A549 (cell line): ENCODE measurements around the gene LCN9. TPM values are rescaled to one million over a fixed set of nuclear protein-coding genes. Genes with fewer than 3 reads are reported as not detected.

Experiments used
- ATAC-seq, 2 experiments: fragments of 200-7000 bp in 1 of 2; fragments of >200 bp in 1 of 2; cut with Nextera tagmentation in 1 of 2; cut with Tn5 transposase in 1 of 2; 3 replicates each; pipeline versions ENCODE4 v1.8.0 to v1.9.1; 2018 to 2020; ENCODE audit warnings: mild to moderate bottlenecking in 1 of 2, moderate library complexity in 1 of 2
- CTCF ChIA-PET: fragments of 300-600 bp; sonication (Branson Sonifier 250); formaldehyde crosslinking; extraction: SDS; loops from one replicate; lab custom pipeline; 2021; ENCODE audit warnings: antibody characterized with exemption, inconsistent platforms; lab: Yijun Ruan, JAX
- POLR2A ChIA-PET: fragments of 350-600 bp; formaldehyde crosslinking; extraction: SDS; loops from one replicate; lab custom pipeline; 2021; ENCODE audit warnings: antibody characterized with exemption, inconsistent platforms; lab: Yijun Ruan, JAX
- DNase-seq, 2 experiments: peaks; one replicate each; pipeline versions ENCODE4 v3.0.0 to v3.0.0-alpha.2; 2011 to 2016; ENCODE audit warnings: low read depth in 1 of 2, low spot score in 1 of 2
- FAIRE-seq: peaks from 2 replicates; lab custom pipeline; 2011; peaks lifted over from hg19 to GRCh38; lab: Jason Lieb, UNC
- H3K27ac ChIP-seq, 2 experiments: fragments of >200 bp; sonication (Bioruptor Twin); formaldehyde crosslinking; 3 replicates each; pipeline ENCODE4 v1.5.1; 2016 to 2017
- H3K4me1 ChIP-seq: fragments of >200 bp; sonication (Bioruptor Twin); formaldehyde crosslinking; 3 replicates; pipeline ENCODE4 v1.6.1; 2016
- H3K4me2 ChIP-seq: fragments of >200 bp; sonication (Bioruptor Twin); formaldehyde crosslinking; 3 replicates; pipeline ENCODE4 v1.6.1; 2016
- H3K4me3 ChIP-seq: fragments of >200 bp; sonication (Bioruptor Twin); formaldehyde crosslinking; 3 replicates; pipeline ENCODE4 v1.5.1; 2016
- H3K9me3 ChIP-seq: fragments of >200 bp; sonication (Bioruptor Twin); formaldehyde crosslinking; 3 replicates; pipeline ENCODE4 v1.6.1; 2016
- CBX8 ChIP-seq: fragments of 200-600 bp; sonication (generic); IDR thresholded peaks from 2 replicates; pipeline ENCODE4 v1.6.1; 2016
- EP300 ChIP-seq, 2 experiments: fragments of >200 bp; sonication (Bioruptor Twin); formaldehyde crosslinking; IDR thresholded peaks; 2 replicates in 1 of 2; 3 replicates in 1 of 2; pipeline ENCODE4 v1.6.1; 2016 to 2017
- GATA3 ChIP-seq: IDR thresholded peaks from 2 replicates; pipeline ENCODE4 v1.6.1; 2012; ENCODE audit warnings: borderline replicate concordance
- HDAC2 ChIP-seq: fragments of 200-600 bp; sonication (generic); IDR thresholded peaks from 2 replicates; pipeline ENCODE4 v1.6.1; 2016
- HEYL ChIP-seq: fragments of 250-450 bp; sonication (Bioruptor Pico); IDR thresholded peaks from 2 replicates; pipeline ENCODE4 v1.8.0; 2021; ENCODE audit warnings: mild to moderate bottlenecking, moderate library complexity
- HOXB13 ChIP-seq: fragments of 250-450 bp; sonication (Bioruptor Pico); IDR thresholded peaks from 2 replicates; pipeline ENCODE4 v1.5.0; 2020; ENCODE audit warnings: low read depth, mild to moderate bottlenecking, moderate library complexity
- JUN ChIP-seq, 2 experiments: fragments of >200 bp; sonication (Bioruptor Twin); formaldehyde crosslinking; IDR thresholded peaks; 2 replicates in 1 of 2; 3 replicates in 1 of 2; pipeline ENCODE4 v1.6.1; 2016 to 2017
- MAZ ChIP-seq: fragments of 150-350 bp; IDR thresholded peaks from 2 replicates; pipeline ENCODE4 v1.6.1; 2014; ENCODE audit warnings: antibody characterized with exemption, low read depth, low read length, borderline replicate concordance
- NFE2L2 ChIP-seq: fragments of 150-350 bp; conservative IDR thresholded peaks from 2 replicates; pipeline ENCODE4 v1.6.1; 2014; ENCODE audit warnings: low read length
- NPAS2 ChIP-seq: fragments of 250-450 bp; sonication (Bioruptor Pico); IDR thresholded peaks from 2 replicates; pipeline ENCODE4 v1.8.0; 2022; ENCODE audit warnings: mild to moderate bottlenecking, moderate library complexity, borderline replicate concordance
- NR3C1 ChIP-seq: fragments of >200 bp; sonication (Bioruptor Twin); formaldehyde crosslinking; IDR thresholded peaks from 3 replicates; pipeline ENCODE4 v1.6.1; 2017
- POLR2A ChIP-seq: IDR thresholded peaks from 2 replicates; pipeline ENCODE4 v1.6.1; 2012; ENCODE audit warnings: mild to moderate bottlenecking, low read length
- RCOR1 ChIP-seq: fragments of 150-350 bp; IDR thresholded peaks from 2 replicates; pipeline ENCODE4 v1.6.1; 2014; ENCODE audit warnings: antibody characterized with exemption, low read length, low read depth
- TP53 ChIP-seq: fragments of 250-450 bp; sonication (Bioruptor Pico); IDR thresholded peaks from 2 replicates; pipeline ENCODE4 v1.5.0; 2021; ENCODE audit warnings: mild to moderate bottlenecking, moderate library complexity
- ZFP36 ChIP-seq: fragments of 450-650 bp; IDR thresholded peaks from 2 replicates; pipeline ENCODE4 v1.6.1; 2014; ENCODE audit warnings: borderline replicate concordance; ENCODE audit not compliant: partially characterized antibody
- ZNF302 ChIP-seq: fragments of 250-450 bp; sonication (Bioruptor Pico); IDR thresholded peaks from 2 replicates; pipeline ENCODE4 v1.9.0; 2021; ENCODE audit warnings: inconsistent platforms, mild to moderate bottlenecking, moderate library complexity
- WGBS: methylation state at CpG from one replicate; pipeline ENCODE4 v1.1.6; 2017; ENCODE audit errors: missing lambda C conversion rate; 5-methylcytosine and 5-hydroxymethylcytosine counted together
- polyA minus RNA-seq: library from RNA; depleted of rRNA, polyadenylated mRNA; stranded (reverse); fragments of >200 nt; gene quantifications from 2 replicates; pipeline ENCODE4 v1.2.3, GENCODE V29; 2011; rRNA and poly(A)+ RNA removed
- polyA plus RNA-seq, 4 experiments: library from polyadenylated mRNA; depleted of rRNA in 3 of 4; stranded (reverse); fragments of >200 nt; fragmentation: RNase III in 1 of 4; extraction: RNeasy Plus Mini Kit Qiagen cat#74134 plus additional on column Dnase treatment in 1 of 4; gene quantifications; 2 replicates in 3 of 4; 3 replicates in 1 of 4; pipeline ENCODE4 v1.2.3, GENCODE V29; 2011 to 2017
- TF ChIP-seq, protein P1 (sequence below): fragments of 250-450 bp; sonication (Bioruptor Pico); IDR thresholded peaks from 2 replicates; pipeline ENCODE4 v1.5.0; 2020; ENCODE audit warnings: low read depth, mild to moderate bottlenecking, moderate library complexity
- TF ChIP-seq, protein P2 (sequence below): fragments of >200 bp; sonication (Bioruptor Twin); formaldehyde crosslinking; IDR thresholded peaks from 2 replicates; pipeline ENCODE4 v1.6.1; 2016
- TF ChIP-seq, protein P3 (sequence below): fragments of 150-350 bp; IDR thresholded peaks from 2 replicates; pipeline ENCODE4 v1.6.1; 2014; ENCODE audit warnings: low read depth, mild to moderate bottlenecking, low read length
- TF ChIP-seq, protein P4 (sequence below): fragments of 200-600 bp; sonication (generic); IDR thresholded peaks from 2 replicates; pipeline ENCODE4 v1.6.1; 2016; ENCODE audit warnings: antibody characterized with exemption, mild to moderate bottlenecking, moderate library complexity

Gene LCN9, protein sequence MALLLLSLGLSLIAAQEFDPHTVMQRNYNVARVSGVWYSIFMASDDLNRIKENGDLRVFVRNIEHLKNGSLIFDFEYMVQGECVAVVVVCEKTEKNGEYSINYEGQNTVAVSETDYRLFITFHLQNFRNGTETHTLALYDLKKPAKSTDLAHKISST
- polyA plus RNA-seq (2011; rRNA removed), result not detected in 2 replicates
- polyA plus RNA-seq (2012; cell fraction: cytosol; rRNA removed), result not detected in 2 replicates
- polyA plus RNA-seq (2012; cell fraction: nucleus; rRNA removed), result not detected in 2 replicates
- not detected in 3 replicates for polyA plus RNA-seq (2017; fragmentation: RNase III; extraction: RNeasy Plus Mini Kit Qiagen cat#74134 plus additional on column Dnase treatment)
- not detected in 2 replicates for polyA minus RNA-seq

DNA sequence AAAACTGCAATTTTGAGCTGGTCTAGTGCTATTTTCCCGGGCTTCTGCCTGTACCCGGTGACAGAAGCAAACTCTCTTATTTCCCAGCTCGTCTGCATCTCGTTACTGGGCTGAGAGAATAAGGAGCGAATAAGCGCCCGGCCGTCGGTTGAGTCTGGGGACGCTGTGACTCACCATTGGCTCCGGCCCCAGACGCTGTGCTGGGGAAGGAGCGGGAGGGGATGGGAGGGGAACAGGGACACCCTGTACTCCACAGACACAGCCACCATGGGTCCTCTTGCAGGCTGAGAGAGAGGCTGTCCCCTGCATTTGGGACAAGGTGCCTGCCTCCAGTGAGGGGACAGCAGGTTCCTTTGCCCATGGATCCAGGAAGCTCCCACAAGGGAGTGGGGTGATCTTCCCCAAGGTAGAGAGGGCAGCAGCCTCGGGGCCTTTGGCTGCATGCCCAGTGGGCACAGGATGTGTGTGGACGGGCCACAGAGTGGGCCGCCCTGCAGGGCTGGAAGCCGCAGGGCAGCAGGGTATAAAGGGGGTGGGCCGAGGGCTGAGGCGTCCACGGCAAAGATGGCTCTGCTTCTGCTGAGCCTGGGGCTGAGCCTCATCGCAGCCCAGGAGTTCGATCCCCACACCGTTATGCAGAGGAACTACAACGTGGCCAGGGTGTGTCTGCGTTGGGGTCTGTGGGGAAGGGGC, at the start of gene LCN9:
TSS of gene LCN9 (plus strand) at position 552 of the 693 bp plus-strand sequence. CDS start at position 565, 13 bp downstream.
- 58% methylated on average over 22 of the region's 25 CpGs for WGBS
- Histone ChIP-seq H3K4me3 (no peak within 1 kb of the TSS), H3K4me2 (no peak within 1 kb of the TSS), H3K9me3 (no peaks in the 10 kb centered on the region), H3K4me1 (no peaks in the 10 kb centered on the region), H3K27ac (no peak within 1 kb of the TSS)
- DNase-seq, result no peak
- ChIA-PET CTCF (interaction anchor here (0.7 kb wide), 1 partner anchor 59 kb away, joined by 4 read pairs; no protein-coding TSS in a partner anchor), POLR2A (interaction anchor here (1.5 kb wide), 1 partner anchor 15 kb away, joined by 3 read pairs; no protein-coding TSS in a partner anchor)
- ATAC-seq, result no peak
- FAIRE-seq, result no peak
- TF ChIP-seq NFE2L2, result no peak
- TF ChIP-seq, protein P1, sequence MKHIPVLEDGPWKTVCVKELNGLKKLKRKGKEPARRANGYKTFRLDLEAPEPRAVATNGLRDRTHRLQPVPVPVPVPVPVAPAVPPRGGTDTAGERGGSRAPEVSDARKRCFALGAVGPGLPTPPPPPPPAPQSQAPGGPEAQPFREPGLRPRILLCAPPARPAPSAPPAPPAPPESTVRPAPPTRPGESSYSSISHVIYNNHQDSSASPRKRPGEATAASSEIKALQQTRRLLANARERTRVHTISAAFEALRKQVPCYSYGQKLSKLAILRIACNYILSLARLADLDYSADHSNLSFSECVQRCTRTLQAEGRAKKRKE (CRISPR knock-in tag), result no peak
- TF ChIP-seq EP300 (IDR thresholded peaks at IDR 0.05), result no peak
- TF ChIP-seq JUN (IDR thresholded peaks at IDR 0.05), result no peak
- no peak for TF ChIP-seq ZFP36
- TF ChIP-seq MAZ, result no peak

DNA sequence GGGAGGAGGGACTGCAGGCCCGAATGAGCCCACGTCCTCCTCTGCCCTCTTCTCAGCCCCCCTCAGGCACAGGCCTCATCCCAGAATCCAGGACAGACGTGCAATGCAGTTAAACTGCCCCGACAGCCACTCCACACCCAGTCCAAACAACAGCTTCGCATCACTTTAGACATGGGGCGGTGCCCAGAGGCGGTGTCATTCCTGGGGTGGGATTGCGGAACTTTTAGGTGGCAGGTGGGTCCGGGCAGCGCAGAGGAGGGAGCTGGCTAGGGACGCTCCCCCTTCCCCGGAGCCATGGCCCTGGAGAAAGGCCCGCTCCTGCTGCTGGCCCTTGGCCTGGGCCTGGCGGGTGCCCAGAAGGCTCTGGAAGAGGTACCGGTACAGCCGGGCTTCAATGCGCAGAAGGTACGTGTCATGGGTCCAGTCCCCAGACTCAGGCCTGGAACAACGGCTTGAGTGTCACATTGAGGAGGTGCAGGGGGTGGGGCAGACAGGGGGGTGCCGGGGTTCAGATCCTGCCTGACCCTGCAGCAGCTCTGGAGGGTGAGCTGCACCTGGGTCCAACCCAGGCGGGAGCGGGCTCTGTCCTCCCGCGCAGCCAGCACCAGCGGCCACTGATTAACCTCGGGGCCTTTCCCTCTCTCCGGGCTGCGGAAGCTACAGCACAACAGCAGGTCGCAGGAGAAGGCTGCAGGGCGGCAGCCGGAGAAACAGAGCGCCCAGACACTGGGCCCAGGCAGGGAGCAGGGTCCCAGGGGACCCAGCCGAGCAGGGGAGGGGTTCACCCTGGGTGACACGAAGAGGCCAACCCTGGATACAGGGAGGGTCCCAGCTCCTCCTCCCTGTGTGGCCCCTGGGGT, 48.9 kb upstream of the LCN9 start:
- POLR2A ChIA-PET, result no interaction called here
- H3K4me1 ChIP-seq, result no peaks in the 10 kb centered on the region
- H3K4me2 ChIP-seq, result no peak overlapping the region
- H3K9me3 ChIP-seq, result no peaks in the 10 kb centered on the region
- 60% methylated on average over 31 of the region's 34 CpGs for whole genome bisulfite sequencing
- ATAC-seq, result peak in 1 of 2 experiments; percentile 8; a peak in 1 of 6 replicates
- H3K27ac ChIP-seq, result no peak overlapping the region
- DNase-seq, result no peak
- H3K4me3 ChIP-seq, result no peak overlapping the region
- FAIRE-seq, result no peak
- no peak for TF ChIP-seq NPAS2 (CRISPR knock-in tag)
- TF ChIP-seq HDAC2, result no peak
- no peak for TF ChIP-seq POLR2A
- TF ChIP-seq RCOR1, result no peak
- TF ChIP-seq HOXB13, result no peak
- TF ChIP-seq CBX8, result no peak
- TF ChIP-seq GATA3, result no peak
- TF ChIP-seq HEYL (CRISPR knock-in tag), result no peak
- TF ChIP-seq, all 56 proteins: peak for 0
- CTCF ChIA-PET, result interaction anchor here (0.9 to 6.9 kb wide), 2 partner anchors 10 to 202 kb away, joined by 3 to 55 read pairs; no protein-coding TSS in a partner anchor

DNA sequence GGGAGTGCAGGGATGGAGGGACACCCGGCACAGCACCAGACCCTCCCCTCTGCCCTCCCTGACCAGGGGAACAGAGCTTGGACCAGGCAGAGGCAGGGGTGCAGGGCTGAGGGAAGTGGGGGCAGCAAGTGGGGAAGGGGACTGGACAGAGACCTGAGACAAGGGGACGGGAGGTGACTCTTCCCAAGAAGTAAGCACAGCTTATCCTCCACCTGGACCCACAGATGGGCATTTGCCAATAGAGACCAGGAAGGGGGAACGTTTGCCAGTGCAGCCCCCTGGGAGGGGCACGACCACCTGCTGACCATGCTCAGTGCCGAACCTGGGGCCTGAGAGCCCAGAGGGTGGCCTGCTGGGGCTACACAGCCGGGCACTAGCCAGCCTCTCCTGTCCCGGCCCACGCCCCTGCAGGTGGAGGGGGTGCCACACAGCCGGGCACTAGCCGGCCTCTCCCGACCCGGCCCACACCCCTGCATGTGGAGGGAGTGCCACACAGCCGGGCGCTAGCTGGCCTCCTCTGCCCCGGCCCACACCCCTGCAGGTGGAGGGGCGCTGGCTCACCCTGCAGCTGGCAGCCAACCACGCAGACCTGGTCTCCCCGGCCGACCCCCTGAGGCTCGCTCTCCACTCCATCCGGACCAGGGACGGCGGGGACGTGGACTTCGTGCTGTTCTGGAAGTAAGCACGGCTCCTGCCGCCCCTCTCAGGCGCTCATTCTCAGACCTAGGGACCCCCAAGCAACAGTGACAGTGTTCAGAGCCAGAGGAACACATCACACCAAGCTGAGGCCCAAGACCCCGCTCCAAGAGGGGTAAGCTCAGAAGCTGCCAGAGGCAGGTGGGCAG, 48.1 kb upstream of the LCN9 start:
- Histone ChIP-seq H3K27ac (no peak overlapping the region), H3K9me3 (no peaks in the 10 kb centered on the region), H3K4me3 (no peak overlapping the region), H3K4me2 (no peak overlapping the region), H3K4me1 (no peaks in the 10 kb centered on the region)
- ChIA-PET POLR2A (no interaction called here), CTCF (interaction anchor here (0.9 to 6.9 kb wide), 5 partner anchors 9 to 203 kb away, joined by 3 to 55 read pairs (median 4); no protein-coding TSS in a partner anchor)
- DNase-seq, result no peak
- FAIRE-seq, result no peak
- peak in 1 of 2 experiments; percentile 10; a peak in 2 of 6 replicates for ATAC-seq
- WGBS, result 65% methylated on average over 14 of the region's 29 CpGs
- TF ChIP-seq, protein P2, sequence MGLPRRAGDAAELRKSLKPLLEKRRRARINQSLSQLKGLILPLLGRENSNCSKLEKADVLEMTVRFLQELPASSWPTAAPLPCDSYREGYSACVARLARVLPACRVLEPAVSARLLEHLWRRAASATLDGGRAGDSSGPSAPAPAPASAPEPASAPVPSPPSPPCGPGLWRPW, result no peak
- no peak for TF ChIP-seq MAZ
- TF ChIP-seq CBX8, result no peak
- no peak for TF ChIP-seq TP53 (CRISPR knock-in tag)
- no peak for TF ChIP-seq ZNF302 (CRISPR knock-in tag)
- TF ChIP-seq, protein P3, sequence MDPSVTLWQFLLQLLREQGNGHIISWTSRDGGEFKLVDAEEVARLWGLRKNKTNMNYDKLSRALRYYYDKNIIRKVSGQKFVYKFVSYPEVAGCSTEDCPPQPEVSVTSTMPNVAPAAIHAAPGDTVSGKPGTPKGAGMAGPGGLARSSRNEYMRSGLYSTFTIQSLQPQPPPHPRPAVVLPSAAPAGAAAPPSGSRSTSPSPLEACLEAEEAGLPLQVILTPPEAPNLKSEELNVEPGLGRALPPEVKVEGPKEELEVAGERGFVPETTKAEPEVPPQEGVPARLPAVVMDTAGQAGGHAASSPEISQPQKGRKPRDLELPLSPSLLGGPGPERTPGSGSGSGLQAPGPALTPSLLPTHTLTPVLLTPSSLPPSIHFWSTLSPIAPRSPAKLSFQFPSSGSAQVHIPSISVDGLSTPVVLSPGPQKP, result no peak
- no peak for TF ChIP-seq NR3C1
- no peak for TF ChIP-seq NPAS2 (CRISPR knock-in tag)
- TF ChIP-seq, protein P4, sequence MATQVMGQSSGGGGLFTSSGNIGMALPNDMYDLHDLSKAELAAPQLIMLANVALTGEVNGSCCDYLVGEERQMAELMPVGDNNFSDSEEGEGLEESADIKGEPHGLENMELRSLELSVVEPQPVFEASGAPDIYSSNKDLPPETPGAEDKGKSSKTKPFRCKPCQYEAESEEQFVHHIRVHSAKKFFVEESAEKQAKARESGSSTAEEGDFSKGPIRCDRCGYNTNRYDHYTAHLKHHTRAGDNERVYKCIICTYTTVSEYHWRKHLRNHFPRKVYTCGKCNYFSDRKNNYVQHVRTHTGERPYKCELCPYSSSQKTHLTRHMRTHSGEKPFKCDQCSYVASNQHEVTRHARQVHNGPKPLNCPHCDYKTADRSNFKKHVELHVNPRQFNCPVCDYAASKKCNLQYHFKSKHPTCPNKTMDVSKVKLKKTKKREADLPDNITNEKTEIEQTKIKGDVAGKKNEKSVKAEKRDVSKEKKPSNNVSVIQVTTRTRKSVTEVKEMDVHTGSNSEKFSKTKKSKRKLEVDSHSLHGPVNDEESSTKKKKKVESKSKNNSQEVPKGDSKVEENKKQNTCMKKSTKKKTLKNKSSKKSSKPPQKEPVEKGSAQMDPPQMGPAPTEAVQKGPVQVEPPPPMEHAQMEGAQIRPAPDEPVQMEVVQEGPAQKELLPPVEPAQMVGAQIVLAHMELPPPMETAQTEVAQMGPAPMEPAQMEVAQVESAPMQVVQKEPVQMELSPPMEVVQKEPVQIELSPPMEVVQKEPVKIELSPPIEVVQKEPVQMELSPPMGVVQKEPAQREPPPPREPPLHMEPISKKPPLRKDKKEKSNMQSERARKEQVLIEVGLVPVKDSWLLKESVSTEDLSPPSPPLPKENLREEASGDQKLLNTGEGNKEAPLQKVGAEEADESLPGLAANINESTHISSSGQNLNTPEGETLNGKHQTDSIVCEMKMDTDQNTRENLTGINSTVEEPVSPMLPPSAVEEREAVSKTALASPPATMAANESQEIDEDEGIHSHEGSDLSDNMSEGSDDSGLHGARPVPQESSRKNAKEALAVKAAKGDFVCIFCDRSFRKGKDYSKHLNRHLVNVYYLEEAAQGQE, result no peak
- TF ChIP-seq, protein P1 (CRISPR knock-in tag), result no peak
